IMR-90 (cell line): ENCODE data around the gene ERMN. TPM values are rescaled to one million over a fixed set of nuclear protein-coding genes. Genes with fewer than 3 reads are reported as not detected.

ENCODE experiments used
- ATAC-seq: fragments of 200-7000 bp; cut with Tn5 transposase; 2 replicates; pipeline ENCODE4 v1.9.1; 2020; ENCODE audit warnings: low read depth, mild to moderate bottlenecking, moderate library complexity
- BruUV-seq: library from RNA; stranded (reverse); fragments of 400-500 nt; replicated peaks from 2 replicates; lab custom pipeline; 2021; lab: Mats Ljungman, UMichigan
- CTCF ChIA-PET: fragments of 300-600 bp; formaldehyde crosslinking; extraction: SDS; loops from one replicate; lab custom pipeline; 2021; ENCODE audit warnings: antibody characterized with exemption; lab: Yijun Ruan, JAX
- POLR2A ChIA-PET: fragments of 300-600 bp; sonication (Branson Sonifier 250); formaldehyde crosslinking; loops from one replicate; lab custom pipeline; 2022; ENCODE audit warnings: antibody characterized with exemption; ENCODE audit not compliant: unreplicated experiment; lab: Charles Lee
- DNase-seq: peaks from one replicate; pipeline ENCODE4 v3.0.0; 2013
- H2AFZ ChIP-seq: replicated peaks from 2 replicates; pipeline ENCODE3; 2013; ENCODE audit warnings: low read length, mild to moderate bottlenecking; ENCODE audit not compliant: poor library complexity
- H2AK5ac ChIP-seq: 2 replicates; pipeline ENCODE4 v1.6.1; 2013; ENCODE audit warnings: low read depth, low read length, inconsistent platforms
- H2AK9ac ChIP-seq: replicated peaks from 2 replicates; pipeline ENCODE3; 2013; ENCODE audit warnings: mild to moderate bottlenecking, low read depth, low read length, moderate library complexity; ENCODE audit not compliant: poor library complexity
- H2BK120ac ChIP-seq: 2 replicates; pipeline ENCODE4 v1.6.1; 2013; ENCODE audit warnings: low read depth, low read length, inconsistent platforms
- H2BK15ac ChIP-seq: 3 replicates; pipeline ENCODE4 v1.6.1; 2013; ENCODE audit warnings: low read depth, low read length, inconsistent platforms
- H2BK20ac ChIP-seq: 2 replicates; pipeline ENCODE4 v1.6.1; 2013; ENCODE audit warnings: low read depth, mild to moderate bottlenecking, inconsistent platforms, low read length, moderate library complexity
- H2BK5ac ChIP-seq: 2 replicates; pipeline ENCODE4 v1.6.1; 2013; ENCODE audit warnings: mild to moderate bottlenecking, low read depth, low read length, inconsistent platforms; ENCODE audit not compliant: poor library complexity, severe bottlenecking
- H3K14ac ChIP-seq: replicated peaks from 2 replicates; pipeline ENCODE4 v1.6.1; 2013; ENCODE audit warnings: low read depth, low read length, inconsistent platforms
- H3K18ac ChIP-seq: 2 replicates; pipeline ENCODE4 v1.6.1; 2013; ENCODE audit warnings: low read depth, low read length, control low read depth
- H3K23ac ChIP-seq: 2 replicates; pipeline ENCODE4 v1.6.1; 2013; ENCODE audit warnings: low read depth, low read length, inconsistent platforms
- H3K27ac ChIP-seq: 2 replicates; pipeline ENCODE4 v1.5.1; 2013; ENCODE audit warnings: mild to moderate bottlenecking, control low read depth, low read length; ENCODE audit not compliant: insufficient read depth
- H3K27me3 ChIP-seq: 2 replicates; pipeline ENCODE4 v1.6.1; 2013; ENCODE audit warnings: low read length; ENCODE audit not compliant: control insufficient read depth, insufficient read depth
- H3K36me3 ChIP-seq: 2 replicates; pipeline ENCODE4 v1.6.1; 2013; ENCODE audit warnings: low read length, mixed read lengths; ENCODE audit not compliant: control insufficient read depth, insufficient read depth
- H3K4ac ChIP-seq: 2 replicates; pipeline ENCODE4 v1.6.1; 2013; ENCODE audit warnings: low read depth, low read length, inconsistent platforms
- H3K4me1 ChIP-seq: 2 replicates; pipeline ENCODE4 v1.6.1; 2013; ENCODE audit warnings: low read length, mixed read lengths; ENCODE audit not compliant: control insufficient read depth, insufficient read depth
- H3K4me2 ChIP-seq: 2 replicates; pipeline ENCODE4 v1.6.1; 2013; ENCODE audit warnings: low read depth, mild to moderate bottlenecking, control low read depth, low read length, moderate library complexity
- H3K4me3 ChIP-seq: 2 replicates; pipeline ENCODE4 v1.5.1; 2013; ENCODE audit warnings: low read depth, mild to moderate bottlenecking, control low read depth, low read length, moderate library complexity; ENCODE audit not compliant: insufficient read depth
- H3K56ac ChIP-seq: 2 replicates; pipeline ENCODE4 v1.6.1; 2013; ENCODE audit warnings: low read length, inconsistent platforms; ENCODE audit not compliant: insufficient read depth; ENCODE audit errors: extremely low read depth
- H3K79me1 ChIP-seq, 2 experiments: 2 replicates each; pipeline ENCODE4 v1.6.1; 2013; ENCODE audit warnings: low read length in 2 of 2, inconsistent platforms in 1 of 2, low read depth in 1 of 2
- H3K9ac ChIP-seq: 2 replicates; pipeline ENCODE4 v1.6.1; 2013; ENCODE audit warnings: low read depth, low read length, control low read depth
- H3K9me1 ChIP-seq: 2 replicates; pipeline ENCODE4 v1.6.1; 2013; ENCODE audit warnings: low read length, inconsistent platforms; ENCODE audit not compliant: insufficient read depth
- H3K9me3 ChIP-seq: 2 replicates; pipeline ENCODE4 v1.6.1; 2013; ENCODE audit warnings: low read length; ENCODE audit not compliant: control insufficient read depth, insufficient read depth
- H4K20me1 ChIP-seq: 2 replicates; pipeline ENCODE4 v1.6.1; 2013; ENCODE audit warnings: low read length, inconsistent platforms; ENCODE audit not compliant: insufficient read depth
- H4K5ac ChIP-seq: 2 replicates; pipeline ENCODE4 v1.6.1; 2013; ENCODE audit warnings: mild to moderate bottlenecking, low read depth, low read length, control low read depth
- H4K8ac ChIP-seq, 2 experiments: 2 replicates each; pipeline ENCODE4 v1.6.1; 2013; ENCODE audit warnings: low read depth in 2 of 2, low read length in 2 of 2, control low read depth in 1 of 2, inconsistent platforms in 1 of 2
- H4K91ac ChIP-seq: 2 replicates; pipeline ENCODE4 v1.6.1; 2013; ENCODE audit warnings: low read depth, low read length, inconsistent platforms; ENCODE audit not compliant: insufficient read depth
- BHLHE40 ChIP-seq: fragments of 150-350 bp; IDR thresholded peaks from 2 replicates; pipeline ENCODE4 v1.6.1; 2016; ENCODE audit warnings: mild to moderate bottlenecking, low read depth, low read length
- CEBPB ChIP-seq: IDR thresholded peaks from 2 replicates; pipeline ENCODE4 v1.6.1; 2012; ENCODE audit warnings: low read depth, low read length, improper control_type of control experiment
- CHD1 ChIP-seq: IDR thresholded peaks from 2 replicates; pipeline ENCODE4 v1.6.1; 2012; ENCODE audit warnings: low read depth, low read length, improper control_type of control experiment
- FOS ChIP-seq: fragments of 150-350 bp; IDR thresholded peaks from 2 replicates; pipeline ENCODE4 v1.6.1; 2016; ENCODE audit warnings: low read depth, low read length
- MAFK ChIP-seq: IDR thresholded peaks from 2 replicates; pipeline ENCODE4 v1.6.1; 2012; ENCODE audit warnings: low read depth, low read length, improper control_type of control experiment
- MAZ ChIP-seq: IDR thresholded peaks from 2 replicates; pipeline ENCODE4 v1.6.1; 2012; ENCODE audit warnings: low read depth, mild to moderate bottlenecking, low read length, improper control_type of control experiment, moderate library complexity, borderline replicate concordance
- MXI1 ChIP-seq: IDR thresholded peaks from 2 replicates; pipeline ENCODE4 v1.6.1; 2012; ENCODE audit warnings: low read depth, mild to moderate bottlenecking, low read length, moderate library complexity, borderline replicate concordance
- NFE2L2 ChIP-seq: fragments of 150-350 bp; IDR thresholded peaks from 2 replicates; pipeline ENCODE4 v1.6.1; 2016; ENCODE audit warnings: low read depth, mild to moderate bottlenecking, low read length
- POLR2A ChIP-seq: IDR thresholded peaks from 2 replicates; pipeline ENCODE4 v1.6.1; 2012; ENCODE audit warnings: mild to moderate bottlenecking, low read depth, low read length
- RAD21 ChIP-seq: IDR thresholded peaks from 2 replicates; pipeline ENCODE4 v1.6.1; 2012; ENCODE audit warnings: low read length, improper control_type of control experiment
- RCOR1 ChIP-seq: IDR thresholded peaks from 2 replicates; pipeline ENCODE4 v1.6.1; 2012; ENCODE audit warnings: mild to moderate bottlenecking, low read length, improper control_type of control experiment; ENCODE audit not compliant: insufficient replicate concordance
- RFX5 ChIP-seq: IDR thresholded peaks from 2 replicates; pipeline ENCODE4 v1.8.0; 2012; ENCODE audit warnings: low read depth, mild to moderate bottlenecking, low read length, moderate library complexity
- SMC3 ChIP-seq: fragments of 150-350 bp; IDR thresholded peaks from 2 replicates; pipeline ENCODE4 v1.6.1; 2016; ENCODE audit warnings: low read depth, mild to moderate bottlenecking, antibody characterized with exemption, low read length, moderate library complexity
- WGBS, 2 experiments: methylation state at CpG; one replicate each; pipeline versions ENCODE4 v1.1.5 to v1.1.7; 2013; ENCODE audit warnings: missing lambda C conversion rate in 2 of 2; ENCODE audit not compliant: insufficient read length in 1 of 2; ENCODE audit errors: extremely low coverage in 2 of 2; 5-methylcytosine and 5-hydroxymethylcytosine counted together
- dilution Hi-C: fragments of 300-500 bp; cut with HindIII; formaldehyde crosslinking; loops from one replicate; pipeline ENCODE4 v1.14.3; 2018; ENCODE audit warnings: low sequenced_read_pairs; ENCODE audit not compliant: unreplicated experiment
- in situ Hi-C: fragments of 300-500 bp; cut with MboI; formaldehyde crosslinking; loops from 3 replicates; pipeline ENCODE4 v1.14.3; 2019; ENCODE audit warnings: low sequenced_read_pairs, inconsistent platforms, mixed read lengths
- intact Hi-C: fragments of 100-400 bp; cut with micrococcal nuclease; formaldehyde crosslinking; loops from 2 replicates; pipeline ENCODE4 v1.10.0; 2022
- polyA plus RNA-seq, 3 experiments: library from polyadenylated mRNA; depleted of rRNA; stranded (reverse); fragments of >200 nt; gene quantifications; 2 replicates each; pipeline ENCODE4 v1.2.3, GENCODE V29; 2012; ENCODE audit warnings: low replicate concordance in 1 of 3
- total RNA-seq: library from RNA; depleted of rRNA; stranded (reverse); fragments of >200 nt; gene quantifications from 2 replicates; pipeline ENCODE4 v1.2.3, GENCODE V29; 2012
- TF ChIP-seq, protein P1 (sequence below): fragments of 150-350 bp; IDR thresholded peaks from 2 replicates; pipeline ENCODE4 v1.6.1; 2016; ENCODE audit warnings: low read depth, mild to moderate bottlenecking, low read length, moderate library complexity, borderline replicate concordance
- TF ChIP-seq, protein P2 (sequence below): conservative IDR thresholded peaks from 2 replicates; pipeline ENCODE4 v1.5.1; 2012; ENCODE audit warnings: mild to moderate bottlenecking, low read depth, low read length, improper control_type of control experiment
- TF ChIP-seq, protein P3 (sequence below): fragments of 150-350 bp; IDR thresholded peaks from 2 replicates; pipeline ENCODE4 v1.6.1; 2017; ENCODE audit warnings: mild to moderate bottlenecking, antibody characterized with exemption, low read length, low read depth

The ERMN gene
- total and polyA plus RNA-seq, 2 of the 4 experiments (the other 2 are of a cell fraction) = not detected

DNA sequence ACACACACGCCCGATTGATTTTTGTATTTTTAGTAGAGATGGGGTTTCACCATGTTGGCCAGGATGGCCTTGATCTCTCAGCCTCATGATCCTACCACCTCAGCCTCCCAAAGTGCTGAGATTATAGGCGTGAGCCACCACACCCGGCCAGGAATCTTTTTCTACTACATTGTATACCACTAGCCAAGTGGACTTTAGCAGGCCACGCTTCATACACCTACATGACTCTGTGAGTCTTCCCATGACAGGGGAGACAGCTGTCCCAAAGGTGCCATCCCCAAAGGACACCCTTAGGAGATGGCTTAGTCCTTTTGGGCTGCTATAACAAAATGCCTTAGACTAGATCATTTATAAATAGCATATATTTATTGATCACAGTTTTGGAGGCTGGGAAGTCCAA, 32.8 kb downstream of the ERMN start:
- Histone ChIP-seq H2AK9ac (no peak overlapping the region), H3K27ac (no peak overlapping the region), H3K18ac (no peak overlapping the region), H3K36me3 (peaks cover 6% of the 10 kb centered on the region; the same call in 1 of the 2 replicates), H3K9ac (no peak overlapping the region), H2BK15ac (no peak overlapping the region), H3K9me1 (peaks cover 8% of the 10 kb centered on the region; the same call in 1 of the 2 replicates), H4K5ac (no peak overlapping the region), H3K79me1 (peaks cover 0 to 2% of the 10 kb centered on the region in 2 experiments; a peak in 2 of 4 replicates), H3K27me3 (no peaks in the 10 kb centered on the region), H3K14ac (no peak overlapping the region), H4K20me1 (no peaks in the 10 kb centered on the region), H2BK5ac (no peak overlapping the region), H3K4me3 (no peak overlapping the region), H3K4me1 (peaks cover 6% of the 10 kb centered on the region), H2AK5ac (no peak overlapping the region), H3K56ac (no peak overlapping the region), H4K91ac (no peak overlapping the region), H2BK20ac (no peak overlapping the region), H2AFZ (no peak overlapping the region), H3K9me3 (no peaks in the 10 kb centered on the region), H2BK120ac (no peak overlapping the region), H3K4me2 (no peak overlapping the region), H3K4ac (no peak overlapping the region), H4K8ac (no peak overlapping the region), H3K23ac (no peak overlapping the region)
- ChIA-PET CTCF (no interaction called here), POLR2A (no interaction called here)
- dilution Hi-C loops = no loop called here
- in situ Hi-C loops = no loop called here
- WGBS, 2 experiments = no CpG with 5 or more reads among the region's 5 CpGs
- intact Hi-C loops = no loop called here
- BruUV-seq = no TSS peak
- ATAC-seq (no peak), DNase-seq (no peak)
- no peak for TF ChIP-seq MAZ
- no peak for TF ChIP-seq RAD21
- no peak for TF ChIP-seq SMC3
- no peak for TF ChIP-seq POLR2A
- no peak for TF ChIP-seq NFE2L2
- no peak for TF ChIP-seq MAFK
- no peak for TF ChIP-seq RFX5
- TF ChIP-seq, protein P1, sequence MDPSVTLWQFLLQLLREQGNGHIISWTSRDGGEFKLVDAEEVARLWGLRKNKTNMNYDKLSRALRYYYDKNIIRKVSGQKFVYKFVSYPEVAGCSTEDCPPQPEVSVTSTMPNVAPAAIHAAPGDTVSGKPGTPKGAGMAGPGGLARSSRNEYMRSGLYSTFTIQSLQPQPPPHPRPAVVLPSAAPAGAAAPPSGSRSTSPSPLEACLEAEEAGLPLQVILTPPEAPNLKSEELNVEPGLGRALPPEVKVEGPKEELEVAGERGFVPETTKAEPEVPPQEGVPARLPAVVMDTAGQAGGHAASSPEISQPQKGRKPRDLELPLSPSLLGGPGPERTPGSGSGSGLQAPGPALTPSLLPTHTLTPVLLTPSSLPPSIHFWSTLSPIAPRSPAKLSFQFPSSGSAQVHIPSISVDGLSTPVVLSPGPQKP = no peak
- TF ChIP-seq, protein P2, sequence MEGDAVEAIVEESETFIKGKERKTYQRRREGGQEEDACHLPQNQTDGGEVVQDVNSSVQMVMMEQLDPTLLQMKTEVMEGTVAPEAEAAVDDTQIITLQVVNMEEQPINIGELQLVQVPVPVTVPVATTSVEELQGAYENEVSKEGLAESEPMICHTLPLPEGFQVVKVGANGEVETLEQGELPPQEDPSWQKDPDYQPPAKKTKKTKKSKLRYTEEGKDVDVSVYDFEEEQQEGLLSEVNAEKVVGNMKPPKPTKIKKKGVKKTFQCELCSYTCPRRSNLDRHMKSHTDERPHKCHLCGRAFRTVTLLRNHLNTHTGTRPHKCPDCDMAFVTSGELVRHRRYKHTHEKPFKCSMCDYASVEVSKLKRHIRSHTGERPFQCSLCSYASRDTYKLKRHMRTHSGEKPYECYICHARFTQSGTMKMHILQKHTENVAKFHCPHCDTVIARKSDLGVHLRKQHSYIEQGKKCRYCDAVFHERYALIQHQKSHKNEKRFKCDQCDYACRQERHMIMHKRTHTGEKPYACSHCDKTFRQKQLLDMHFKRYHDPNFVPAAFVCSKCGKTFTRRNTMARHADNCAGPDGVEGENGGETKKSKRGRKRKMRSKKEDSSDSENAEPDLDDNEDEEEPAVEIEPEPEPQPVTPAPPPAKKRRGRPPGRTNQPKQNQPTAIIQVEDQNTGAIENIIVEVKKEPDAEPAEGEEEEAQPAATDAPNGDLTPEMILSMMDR = no peak
- TF ChIP-seq CEBPB = no peak
- TF ChIP-seq RCOR1 = no peak
- no peak for TF ChIP-seq FOS
- TF ChIP-seq CHD1 = no peak
- no peak for TF ChIP-seq MXI1
- TF ChIP-seq BHLHE40 = no peak
- TF ChIP-seq, protein P3, sequence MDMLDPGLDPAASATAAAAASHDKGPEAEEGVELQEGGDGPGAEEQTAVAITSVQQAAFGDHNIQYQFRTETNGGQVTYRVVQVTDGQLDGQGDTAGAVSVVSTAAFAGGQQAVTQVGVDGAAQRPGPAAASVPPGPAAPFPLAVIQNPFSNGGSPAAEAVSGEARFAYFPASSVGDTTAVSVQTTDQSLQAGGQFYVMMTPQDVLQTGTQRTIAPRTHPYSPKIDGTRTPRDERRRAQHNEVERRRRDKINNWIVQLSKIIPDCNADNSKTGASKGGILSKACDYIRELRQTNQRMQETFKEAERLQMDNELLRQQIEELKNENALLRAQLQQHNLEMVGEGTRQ = no peak
